ENCODE measurements around the gene GPR156. TPM values are rescaled to one million over a fixed set of nuclear protein-coding genes. Genes with fewer than 3 reads are reported as not detected.

The GPR156 gene
- total RNA-seq, 1 donor from 2014 or later: 0.21 TPM

DNA sequence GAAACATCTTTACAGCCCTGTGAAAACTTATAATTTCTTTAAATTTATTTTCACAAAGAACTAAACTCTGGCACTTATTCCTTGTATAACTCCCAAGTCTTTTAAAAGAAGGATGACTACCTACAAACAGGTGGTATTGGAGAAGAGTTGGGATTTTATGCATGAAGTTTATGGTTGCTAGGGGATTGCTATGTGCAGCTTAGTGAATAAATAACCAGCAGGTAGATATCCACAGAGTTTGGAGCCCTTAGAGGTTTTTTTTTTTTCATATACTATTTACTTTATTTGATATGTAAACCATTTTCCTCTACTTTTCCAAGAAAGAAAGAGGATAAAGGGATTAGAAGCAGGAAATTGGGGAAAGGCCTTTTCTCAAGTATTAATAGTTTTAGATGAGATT is 91.5 kb downstream of the GPR156 start:
- DNase-seq (ENCODE audit: low spot score): no peak
- Mint-ChIP-seq H3K4me3 (ENCODE audit: unreplicated experiment) (no peak overlapping the region), H3K36me3 (ENCODE audit: low read depth, unreplicated experiment) (no peaks in the 10 kb centered on the region), H3K27ac (ENCODE audit: unreplicated experiment) (no peak overlapping the region), H3K9me3 (ENCODE audit: unreplicated experiment) (no peaks in the 10 kb centered on the region), H3K4me1 (ENCODE audit: unreplicated experiment) (no peaks in the 10 kb centered on the region), H3K27me3 (ENCODE audit: unreplicated experiment) (peaks cover 2% of the 10 kb centered on the region)
- TF ChIP-seq, protein P1, sequence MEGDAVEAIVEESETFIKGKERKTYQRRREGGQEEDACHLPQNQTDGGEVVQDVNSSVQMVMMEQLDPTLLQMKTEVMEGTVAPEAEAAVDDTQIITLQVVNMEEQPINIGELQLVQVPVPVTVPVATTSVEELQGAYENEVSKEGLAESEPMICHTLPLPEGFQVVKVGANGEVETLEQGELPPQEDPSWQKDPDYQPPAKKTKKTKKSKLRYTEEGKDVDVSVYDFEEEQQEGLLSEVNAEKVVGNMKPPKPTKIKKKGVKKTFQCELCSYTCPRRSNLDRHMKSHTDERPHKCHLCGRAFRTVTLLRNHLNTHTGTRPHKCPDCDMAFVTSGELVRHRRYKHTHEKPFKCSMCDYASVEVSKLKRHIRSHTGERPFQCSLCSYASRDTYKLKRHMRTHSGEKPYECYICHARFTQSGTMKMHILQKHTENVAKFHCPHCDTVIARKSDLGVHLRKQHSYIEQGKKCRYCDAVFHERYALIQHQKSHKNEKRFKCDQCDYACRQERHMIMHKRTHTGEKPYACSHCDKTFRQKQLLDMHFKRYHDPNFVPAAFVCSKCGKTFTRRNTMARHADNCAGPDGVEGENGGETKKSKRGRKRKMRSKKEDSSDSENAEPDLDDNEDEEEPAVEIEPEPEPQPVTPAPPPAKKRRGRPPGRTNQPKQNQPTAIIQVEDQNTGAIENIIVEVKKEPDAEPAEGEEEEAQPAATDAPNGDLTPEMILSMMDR (IDR thresholded peaks at IDR 0.05; ENCODE audit: unreplicated experiment): no peak

DNA sequence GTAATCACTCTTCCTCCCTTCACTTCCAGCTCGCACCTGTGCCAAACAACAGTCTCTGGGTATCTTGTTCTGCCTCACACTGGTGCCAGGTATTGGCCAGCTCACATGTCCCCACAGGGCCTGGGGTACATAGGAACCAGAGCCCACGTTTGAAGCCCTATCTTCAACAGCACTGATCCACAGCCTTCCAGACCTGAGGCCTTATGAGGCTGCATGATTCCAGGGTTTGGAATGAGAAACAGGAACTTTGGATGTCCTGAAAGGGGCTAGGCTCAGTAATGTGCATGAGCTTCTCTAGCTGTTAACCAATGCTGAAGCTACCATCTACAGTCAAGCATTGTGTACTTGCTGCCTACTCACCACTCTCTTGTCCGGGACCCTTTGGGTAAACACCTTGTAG is 92.4 kb downstream of the GPR156 start:
- Mint-ChIP-seq H3K36me3 (ENCODE audit: low read depth, unreplicated experiment) (no peaks in the 10 kb centered on the region), H3K9me3 (ENCODE audit: unreplicated experiment) (no peaks in the 10 kb centered on the region), H3K27ac (ENCODE audit: unreplicated experiment) (no peak overlapping the region), H3K4me3 (ENCODE audit: unreplicated experiment) (no peak overlapping the region), H3K27me3 (ENCODE audit: unreplicated experiment) (peaks cover 2% of the 10 kb centered on the region), H3K4me1 (ENCODE audit: unreplicated experiment) (no peaks in the 10 kb centered on the region)
- TF ChIP-seq, protein P1 (IDR thresholded peaks at IDR 0.05; ENCODE audit: unreplicated experiment): no peak
- no peak for DNase-seq (ENCODE audit: low spot score)

DNA sequence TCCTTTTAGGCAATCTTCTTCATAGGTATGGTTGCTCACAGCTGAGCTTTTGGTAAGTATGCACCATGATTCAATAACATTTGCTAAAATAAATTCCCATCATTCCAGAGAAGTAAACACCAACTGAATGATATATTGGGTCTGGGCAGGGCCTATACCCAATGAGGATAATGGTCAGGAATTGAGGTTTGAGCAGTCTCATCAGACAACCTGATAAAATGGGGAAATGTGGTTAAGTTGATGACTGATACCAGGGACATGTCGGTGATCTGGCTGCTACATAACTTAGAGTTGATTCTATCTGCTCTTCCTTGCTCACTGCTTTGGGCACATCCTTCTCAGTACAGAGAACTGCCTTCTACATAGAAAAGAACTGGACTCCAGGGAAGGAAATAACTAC is 92.9 kb downstream of the GPR156 start:
- H3K4me1 Mint-ChIP-seq (ENCODE audit: unreplicated experiment): no peaks in the 10 kb centered on the region
- no peak for DNase-seq (ENCODE audit: low spot score)
- H3K27ac Mint-ChIP-seq (ENCODE audit: unreplicated experiment): no peak overlapping the region
- H3K9me3 Mint-ChIP-seq (ENCODE audit: unreplicated experiment): no peaks in the 10 kb centered on the region
- H3K36me3 Mint-ChIP-seq (ENCODE audit: low read depth, unreplicated experiment): no peaks in the 10 kb centered on the region
- H3K4me3 Mint-ChIP-seq (ENCODE audit: unreplicated experiment): no peak overlapping the region
- H3K27me3 Mint-ChIP-seq (ENCODE audit: unreplicated experiment): peaks cover 2% of the 10 kb centered on the region
- TF ChIP-seq, protein P1 (IDR thresholded peaks at IDR 0.05; ENCODE audit: unreplicated experiment): no peak

DNA sequence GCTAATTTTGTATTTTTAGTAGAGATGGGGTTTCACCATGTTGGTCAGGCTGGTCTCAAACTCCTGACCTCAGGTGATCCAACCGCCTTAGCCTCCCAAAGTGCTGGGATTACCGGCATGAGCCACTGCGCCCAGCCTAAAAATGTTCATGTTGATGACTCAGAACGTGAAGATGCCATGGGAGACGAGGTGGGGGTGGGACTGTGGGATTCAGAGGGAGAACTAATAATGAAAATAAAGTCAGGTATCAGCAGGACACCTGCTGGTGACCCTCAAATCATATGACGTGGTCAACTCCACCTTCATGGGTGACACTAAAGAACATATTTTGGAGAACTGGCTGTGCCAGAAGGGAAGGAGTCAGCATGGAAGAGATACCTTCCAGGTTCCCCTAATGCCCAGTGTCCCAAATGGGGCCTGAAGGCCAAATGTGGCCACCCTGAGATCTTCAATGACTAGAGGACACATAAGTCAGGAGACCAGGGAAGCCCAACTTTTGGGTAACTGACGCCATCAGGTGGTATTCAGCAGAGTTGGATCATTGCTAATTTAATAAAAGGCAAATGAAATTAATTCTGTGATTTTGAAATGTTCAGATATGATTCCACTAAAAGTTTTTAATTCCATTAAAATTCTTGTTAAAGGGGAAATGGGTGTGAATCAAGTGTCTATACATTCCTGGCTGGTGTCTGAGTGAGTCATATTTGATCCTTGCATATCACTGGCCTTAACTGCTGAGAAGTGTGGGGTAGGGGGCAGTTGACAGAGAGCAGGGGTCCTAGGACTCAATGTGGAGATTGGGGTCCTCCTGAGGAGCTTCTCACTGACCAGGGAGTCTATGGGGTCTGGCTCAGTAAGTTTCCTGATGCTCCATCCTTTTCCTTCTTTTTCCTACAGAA is 102.2 kb downstream of the GPR156 start:
- Mint-ChIP-seq H3K9me3 (ENCODE audit: unreplicated experiment) (no peaks in the 10 kb centered on the region), H3K27ac (ENCODE audit: unreplicated experiment) (no peak overlapping the region), H3K4me1 (ENCODE audit: unreplicated experiment) (peaks cover under 1% of the 10 kb centered on the region), H3K27me3 (ENCODE audit: unreplicated experiment) (peaks cover 2% of the 10 kb centered on the region), H3K36me3 (ENCODE audit: low read depth, unreplicated experiment) (no peaks in the 10 kb centered on the region), H3K4me3 (ENCODE audit: unreplicated experiment) (no peak overlapping the region)
- no peak for DNase-seq (ENCODE audit: low spot score)
- TF ChIP-seq, protein P1 (IDR thresholded peaks at IDR 0.05; ENCODE audit: unreplicated experiment): no peak

DNA sequence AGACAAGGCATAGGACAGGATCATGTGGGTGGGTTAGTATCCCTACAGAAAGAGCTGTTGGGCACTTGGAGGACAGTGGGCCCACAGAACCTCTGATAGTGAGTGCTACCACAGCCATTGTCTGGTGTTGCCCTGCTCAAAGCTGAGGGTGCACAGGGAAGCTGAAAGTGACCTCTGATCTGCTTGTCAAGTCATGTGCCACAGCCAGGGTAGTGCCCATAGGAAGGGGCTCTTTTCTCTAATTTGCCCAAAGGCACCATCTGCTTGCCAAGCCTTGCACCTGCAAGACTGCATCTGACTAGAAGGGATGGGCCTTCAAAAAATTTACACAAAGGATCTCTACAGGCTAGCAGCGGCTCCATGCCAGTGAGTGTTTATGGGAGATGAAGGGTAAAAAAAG is 103.4 kb downstream of the GPR156 start:
- H3K4me3 Mint-ChIP-seq (ENCODE audit: unreplicated experiment): no peak overlapping the region
- TF ChIP-seq, protein P1 (IDR thresholded peaks at IDR 0.05; ENCODE audit: unreplicated experiment): no peak
- peaks cover 13% of the 10 kb centered on the region for H3K4me1 Mint-ChIP-seq (ENCODE audit: unreplicated experiment)
- H3K36me3 Mint-ChIP-seq (ENCODE audit: low read depth, unreplicated experiment): no peaks in the 10 kb centered on the region
- DNase-seq (ENCODE audit: low spot score): no peak
- peaks cover 2% of the 10 kb centered on the region for H3K27me3 Mint-ChIP-seq (ENCODE audit: unreplicated experiment)
- no peak overlapping the region for H3K27ac Mint-ChIP-seq (ENCODE audit: unreplicated experiment)
- H3K9me3 Mint-ChIP-seq (ENCODE audit: unreplicated experiment): no peaks in the 10 kb centered on the region

Measured in endothelial cell (in vitro differentiated cells).